NCI-H524 (cell line): ENCODE measurements around the gene PRPSAP2.

ENCODE experiments used
- DNase-seq, 2 experiments: peaks; one replicate each; lab custom pipeline; 2025; lab: John Stamatoyannopoulos, UW

Gene PRPSAP2

GRCh38 chr17:18961634-18962493 lies 103.9 kb downstream of the PRPSAP2 start:
- DNase-seq: no peak

- DNase-seq: no peak
Observed at GRCh38 chr17:18962494-18962815, 104.5 kb downstream of the PRPSAP2 start.

GRCh38 chr17:18963126-18964017 lies 105.4 kb downstream of the PRPSAP2 start:
- no peak for DNase-seq

DNA sequence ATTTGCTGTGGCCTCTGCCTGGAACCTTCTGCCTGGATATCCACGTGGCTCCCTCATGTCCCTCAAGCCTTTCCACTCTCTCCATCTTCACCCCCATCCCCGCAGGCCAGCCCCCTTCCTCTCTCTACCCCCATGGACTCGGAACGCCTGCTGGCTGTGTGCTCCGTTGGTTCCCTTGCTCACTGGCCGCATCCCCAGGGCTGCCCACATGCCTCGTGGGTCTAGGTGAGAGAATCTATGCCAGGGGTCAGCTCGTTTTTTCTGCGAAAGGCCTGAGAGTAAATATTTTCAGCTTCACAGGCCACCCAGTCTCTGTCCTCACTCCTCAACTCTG lies 106.1 kb downstream of the PRPSAP2 start:
- DNase-seq: no peak

GRCh38 chr17:18964550-18964949 lies 106.6 kb downstream of the PRPSAP2 start:
- no peak for DNase-seq

- no peak for DNase-seq
Observed at GRCh38 chr17:18965530-18966236, 107.8 kb downstream of the PRPSAP2 start.

DNA sequence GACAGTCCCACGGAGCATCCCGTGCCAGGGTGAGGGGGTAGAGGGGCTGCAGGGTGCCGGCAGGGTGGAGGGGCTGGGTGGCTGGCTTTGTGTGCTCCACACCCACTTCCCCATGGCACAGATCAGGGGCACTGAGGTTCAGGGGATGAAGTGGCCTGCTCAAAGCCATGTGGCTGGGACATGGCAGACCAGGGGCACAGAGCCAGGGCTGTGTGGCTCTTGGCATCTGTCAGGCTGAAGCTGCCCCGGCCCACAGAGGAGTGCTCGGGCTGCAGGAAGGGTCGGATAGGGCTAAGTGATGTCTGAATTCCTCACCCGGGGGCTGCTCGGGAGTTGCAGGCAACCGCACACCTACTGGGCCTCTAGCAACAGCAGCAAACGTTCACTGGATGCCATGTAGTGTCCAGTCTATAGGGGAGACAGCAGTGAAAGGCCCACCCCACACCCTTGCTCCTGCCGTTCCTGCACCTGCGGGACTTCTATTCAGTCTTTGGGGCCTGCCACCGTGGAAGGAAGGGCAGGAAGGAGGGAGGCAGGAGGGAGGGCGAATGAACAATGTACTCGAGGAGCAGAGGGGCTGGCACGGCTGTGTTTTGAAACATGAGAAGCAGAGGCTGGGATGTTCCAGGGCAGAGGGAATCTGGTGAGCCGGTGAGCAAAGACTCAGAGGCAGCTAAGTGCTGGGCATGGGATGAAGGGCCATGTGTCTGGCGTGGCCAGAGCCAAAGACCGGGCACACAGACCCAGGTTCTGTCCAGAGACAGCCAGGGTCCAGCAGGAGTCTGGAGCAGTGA lies 109.1 kb downstream of the PRPSAP2 start:
- peak; percentile 79 to 86 for DNase-seq

DNA sequence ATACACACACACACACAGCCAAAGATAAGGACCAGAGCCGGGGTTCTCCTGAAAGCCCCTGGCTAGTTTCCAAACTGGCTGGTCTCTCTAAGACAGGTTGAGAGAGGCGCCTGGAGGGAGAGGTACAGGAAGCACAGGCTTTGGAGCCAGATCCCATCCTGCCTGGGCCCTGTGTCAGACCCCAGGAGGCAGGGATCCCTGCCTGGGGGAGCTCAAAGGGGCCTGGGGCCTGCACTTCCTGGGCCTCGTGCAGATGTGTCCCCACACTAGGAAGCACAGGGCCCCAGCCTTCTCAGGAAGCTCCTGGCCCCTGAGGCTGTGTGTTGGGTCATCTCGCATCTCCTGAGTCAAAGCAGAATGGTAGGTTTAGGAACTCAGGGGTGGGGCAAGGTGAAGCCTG lies 110.0 kb downstream of the PRPSAP2 start:
- no peak for DNase-seq

DNA sequence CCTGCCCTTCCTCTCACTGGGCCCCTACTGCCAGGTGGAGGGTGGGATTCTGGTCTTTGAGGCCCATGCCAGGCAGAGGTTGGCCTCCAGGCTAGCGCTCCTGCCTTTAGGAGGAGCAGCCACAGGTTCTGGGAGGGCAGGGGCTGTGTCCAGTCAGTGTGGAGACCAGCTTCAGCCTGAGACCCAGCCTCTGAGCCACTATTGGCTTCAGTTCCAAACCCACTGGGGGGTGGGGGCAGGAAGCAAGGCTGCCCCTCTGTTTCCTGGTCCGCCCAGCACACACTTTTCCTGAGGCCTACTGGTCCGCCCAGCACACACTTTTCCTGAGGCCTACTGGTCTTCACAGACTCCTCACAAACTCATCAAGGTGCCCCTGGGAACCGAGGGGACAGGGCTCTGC lies 110.4 kb downstream of the PRPSAP2 start:
- no peak for DNase-seq

GRCh38 chr17:18968945-18969887 lies 111.3 kb downstream of the PRPSAP2 start:
- DNase-seq: no peak

DNA sequence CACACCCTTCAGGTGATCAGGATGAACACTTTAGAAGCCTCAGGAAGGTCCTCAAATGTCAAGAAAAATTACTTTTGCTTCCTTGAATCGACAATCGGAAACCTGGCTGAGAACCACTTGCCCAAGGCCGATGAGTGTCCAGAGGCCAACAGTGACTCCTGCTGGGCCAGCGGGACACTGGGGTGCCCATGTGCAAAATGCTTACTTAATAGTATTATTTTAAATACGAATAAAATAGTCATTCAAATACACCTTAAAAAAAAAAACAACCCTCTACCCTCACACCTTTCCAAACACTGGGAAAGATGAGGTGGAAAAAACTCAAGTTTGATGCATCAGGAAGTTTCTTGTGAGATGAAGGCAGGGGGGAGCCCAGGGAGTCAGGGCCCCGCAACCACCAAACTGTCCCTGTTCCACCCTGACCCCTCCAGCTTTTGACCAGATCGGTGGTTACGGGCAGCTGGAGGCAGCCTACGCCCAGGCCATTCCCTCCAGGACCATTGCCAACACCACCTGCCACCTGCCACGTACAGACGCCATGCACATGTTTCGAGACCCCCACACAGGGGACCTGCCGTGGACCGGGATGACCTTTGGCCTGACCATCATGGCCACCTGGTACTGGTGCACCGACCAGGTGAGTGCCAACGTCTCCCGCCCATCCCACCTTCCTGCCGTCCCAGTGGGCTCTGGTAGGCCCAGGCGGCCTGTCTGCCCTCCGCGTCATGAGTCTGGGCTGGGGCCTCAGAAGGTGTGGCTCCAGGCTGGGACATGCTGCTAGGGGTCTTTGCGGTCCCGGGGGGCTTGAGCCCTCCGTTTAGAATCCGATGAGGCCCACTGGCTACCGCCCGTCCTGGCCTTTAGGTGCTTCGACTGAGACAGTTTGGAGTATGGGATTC lies 112.9 kb downstream of the PRPSAP2 start:
- no peak for DNase-seq

GRCh38 chr17:18971801-18972200 lies 113.9 kb downstream of the PRPSAP2 start:
- no peak for DNase-seq

DNA sequence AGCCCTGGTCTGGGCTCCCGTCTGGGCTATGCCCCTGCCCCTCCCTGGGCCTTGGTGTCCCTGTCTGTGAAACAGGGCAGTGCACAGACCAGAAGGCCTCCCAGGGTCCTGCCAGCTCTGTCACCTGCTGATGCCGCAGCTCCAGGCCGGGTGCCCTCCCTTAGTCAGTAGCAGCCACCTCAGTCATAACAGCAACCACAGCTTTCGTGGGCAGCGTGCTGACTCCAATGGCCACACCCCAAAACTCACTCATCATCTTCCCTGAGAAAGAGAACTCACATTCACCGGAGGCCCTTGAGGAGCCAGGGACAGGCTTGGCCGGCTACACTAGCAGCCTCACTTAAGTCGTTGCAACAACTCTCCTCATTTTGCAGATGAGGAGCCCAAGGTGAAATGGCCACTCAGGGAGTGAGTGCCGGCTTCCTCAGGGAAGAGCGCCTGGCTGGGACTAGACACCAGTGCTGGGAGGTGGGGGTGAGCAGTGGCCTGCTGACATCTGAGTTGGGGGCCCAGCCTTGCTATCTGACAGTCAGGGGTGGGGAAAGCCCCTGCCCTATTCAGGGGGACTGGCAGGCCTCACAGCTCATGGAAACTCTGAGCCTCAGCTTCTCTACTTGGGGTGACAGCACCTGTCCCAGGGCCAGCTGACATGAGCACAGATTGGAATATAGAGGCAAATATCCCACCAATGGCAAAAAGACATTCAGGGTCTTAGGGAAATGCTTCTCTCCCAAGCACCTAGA lies 116.6 kb downstream of the PRPSAP2 start:
- DNase-seq: no peak

DNA sequence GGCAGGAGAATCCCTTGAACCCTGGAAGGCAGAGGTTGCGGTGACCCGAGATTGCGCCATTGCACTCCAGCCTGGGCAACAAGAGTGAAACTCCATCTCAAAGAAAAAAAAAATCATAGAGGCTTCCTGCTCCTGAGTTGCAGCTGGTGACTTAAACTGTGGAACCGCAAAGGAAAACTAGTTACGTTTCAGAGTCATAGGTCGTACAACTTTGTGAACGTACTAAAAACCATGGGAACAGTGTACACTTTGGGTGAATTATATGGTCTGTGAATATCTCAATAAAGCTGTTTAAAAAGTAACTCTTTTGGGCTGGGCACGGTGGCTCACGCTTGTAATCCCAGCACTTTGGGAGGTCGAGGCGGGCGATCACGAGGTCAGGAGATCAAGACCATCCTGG lies 117.7 kb downstream of the PRPSAP2 start:
- no peak for DNase-seq

DNA sequence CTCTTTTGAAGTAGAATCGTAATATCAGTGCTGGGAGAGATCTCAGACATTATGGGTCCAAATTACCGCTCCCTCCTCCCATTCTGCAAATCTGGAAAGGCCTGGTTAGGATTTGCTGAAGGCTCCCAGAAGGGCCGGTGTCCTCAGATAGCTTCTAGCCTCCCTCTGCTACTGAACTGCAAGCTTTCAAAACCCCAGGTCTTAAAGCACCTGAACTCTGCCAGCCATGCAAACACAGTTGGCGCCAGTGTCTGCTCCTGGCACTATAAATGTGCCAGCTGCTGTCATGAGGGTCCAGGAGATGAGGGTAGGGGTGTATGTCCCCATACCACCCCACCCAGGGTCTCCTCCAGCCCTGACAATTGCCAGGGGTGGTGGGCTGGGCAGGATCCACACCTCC lies 118.3 kb downstream of the PRPSAP2 start:
- DNase-seq: no peak

- DNase-seq: no peak
Observed at GRCh38 chr17:18977021-18977420, 119.1 kb downstream of the PRPSAP2 start.

- DNase-seq: no peak
Observed at GRCh38 chr17:18977646-18978045, 119.7 kb downstream of the PRPSAP2 start.

DNA sequence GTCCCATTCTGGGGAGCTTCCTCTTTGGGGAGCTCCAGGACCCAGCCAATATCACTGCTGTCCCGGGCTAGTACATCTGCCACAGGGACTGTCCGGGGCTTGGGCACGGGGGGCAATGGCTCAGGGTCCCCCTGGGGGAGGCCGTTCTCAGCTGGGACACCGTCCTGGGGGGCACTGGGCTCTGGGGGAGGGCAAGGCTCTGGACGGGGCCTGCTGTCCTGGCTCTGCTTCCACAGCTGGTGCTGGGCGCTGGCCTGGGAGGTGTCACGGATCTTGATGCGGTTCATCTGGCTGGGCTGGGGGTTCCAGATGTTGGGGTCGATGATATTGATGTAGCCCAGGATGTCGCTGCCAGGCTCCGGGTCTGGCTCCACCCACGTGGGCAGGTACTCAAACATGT lies 120.1 kb downstream of the PRPSAP2 start:
- DNase-seq: no peak

DNA sequence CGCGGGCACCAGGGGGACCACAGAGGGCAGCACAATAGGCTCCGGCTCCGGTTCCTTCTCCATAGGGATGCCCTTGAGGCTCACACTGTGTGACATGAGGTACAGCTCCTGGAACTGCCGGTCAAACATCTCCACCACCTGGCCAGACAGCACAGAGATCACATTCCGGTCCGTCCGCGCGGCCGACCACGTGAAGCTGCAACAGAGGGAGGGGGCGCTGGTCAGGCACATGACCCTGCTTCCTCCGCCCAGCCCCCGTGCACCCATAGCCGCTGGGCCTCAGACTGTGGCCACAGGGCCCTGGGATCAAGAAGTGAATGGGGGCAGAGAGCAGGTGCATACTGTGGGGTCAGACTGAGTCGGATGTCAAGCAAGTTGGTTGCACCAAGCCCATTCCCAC lies 120.7 kb downstream of the PRPSAP2 start:
- DNase-seq: no peak
